Uterus (tissue), 4 donors: ENCODE results near the gene ADM. TPM values are rescaled to one million over a fixed set of nuclear protein-coding genes. Genes with fewer than 3 reads are reported as not detected.
"Not testable (repeated sequence)": the region's sequence is repeated elsewhere in the genome, so short reads cannot be mapped to it uniquely, and the experiment has no call there.

Source experiments
- DNase-seq, 2 donors: peaks; one replicate each; pipeline ENCODE4 v3.0.0-alpha.2; 2019 to 2020
- H3K27ac ChIP-seq, 2 donors: fragments of 200-600 bp; sonication (generic); 1 replicate in 1 of 2; 2 replicates in 1 of 2; pipeline ENCODE4 v1.5.1; 2016 to 2018
- H3K27me3 ChIP-seq, 2 donors: fragments of 200-600 bp; sonication (generic); one replicate each; pipeline ENCODE4 v1.5.1; 2018 to 2019; ENCODE audit warnings: control low read depth in 1 of 2
- H3K36me3 ChIP-seq, 2 donors: fragments of 200-600 bp; sonication (generic); one replicate each; pipeline ENCODE4 v1.5.1; 2019; ENCODE audit warnings: control low read depth in 1 of 2
- H3K4me1 ChIP-seq, 2 donors: fragments of 200-600 bp; sonication (generic); one replicate each; pipeline ENCODE4 v1.5.1; 2018 to 2019; ENCODE audit warnings: control low read depth in 1 of 2
- H3K4me3 ChIP-seq, 2 donors: fragments of 200-600 bp; sonication (generic); 1 replicate in 1 of 2; 2 replicates in 1 of 2; pipeline ENCODE4 v1.5.1; 2018 to 2019; ENCODE audit warnings: mild to moderate bottlenecking in 1 of 2
- H3K9me3 ChIP-seq, 2 donors: fragments of 200-600 bp; sonication (generic); one replicate each; pipeline ENCODE4 v1.5.1; 2019; ENCODE audit warnings: control low read depth in 1 of 2
- POLR2A ChIP-seq, 2 donors: fragments of 450-650 bp; IDR thresholded peaks; one replicate each; pipeline ENCODE4 v1.6.1; 2016; ENCODE audit warnings: antibody characterized with exemption in 2 of 2, mild to moderate bottlenecking in 1 of 2, moderate library complexity in 1 of 2
- intact Hi-C: fragments of 100-400 bp; cut with DNase I; formaldehyde crosslinking; loops from one replicate; pipeline ENCODE4 v1.15.1; 2023; ENCODE audit warnings: low total_unique reads
- total RNA-seq, 4 donors: library from RNA; depleted of rRNA in 3 of 4; stranded (reverse); fragments of >200 nt in 3 of 4; gene quantifications; one replicate each; pipeline versions ENCODE4 v1.1.0 to v1.2.4, GENCODE V29; 2014 to 2023
- TF ChIP-seq, protein P1 (sequence below), 4 experiments: fragments of 200-600 bp in 2 of 4; fragments of 450-650 bp in 2 of 4; sonication (generic) in 2 of 4; IDR thresholded peaks; one replicate each; pipeline ENCODE4 v1.5.1; 2016 to 2019; ENCODE audit warnings: antibody characterized with exemption in 4 of 4, mild to moderate bottlenecking in 2 of 4, moderate library complexity in 1 of 4
- donor health status: DM: yes; HTN: yes; CAD: no.

The ADM gene
- total RNA-seq, 4 donors from 2014 or later, result 27.9 to 151 (median 47.2) TPM

DNA sequence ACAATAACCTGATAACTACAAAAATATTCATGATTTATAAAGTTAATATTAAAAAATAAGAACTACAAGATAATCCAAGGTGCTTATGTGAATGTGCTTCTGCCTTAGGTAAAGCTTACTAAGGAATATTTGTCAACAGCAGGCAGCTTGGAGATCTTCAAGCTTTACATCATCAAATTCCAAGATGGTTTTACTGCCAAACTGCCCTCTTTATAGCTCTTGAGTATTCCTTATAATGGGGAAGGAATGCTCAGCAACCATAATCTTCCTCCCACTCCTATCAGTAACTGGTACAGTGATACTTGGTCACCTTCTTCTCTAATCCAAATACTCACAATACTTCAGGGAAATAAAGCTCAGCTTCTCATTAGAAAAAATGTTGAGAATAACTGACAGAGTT is 40.9 kb upstream of the ADM start:
- H3K27me3 ChIP-seq, result no peaks in the 10 kb centered on the region
- intact Hi-C loops, result no loop called here
- no peak for DNase-seq
- no peaks in the 10 kb centered on the region for H3K36me3 ChIP-seq
- no peaks in the 10 kb centered on the region for H3K9me3 ChIP-seq
- no peak overlapping the region for H3K4me3 ChIP-seq
- H3K4me1 ChIP-seq, result no peaks in the 10 kb centered on the region
- TF ChIP-seq, protein P1, sequence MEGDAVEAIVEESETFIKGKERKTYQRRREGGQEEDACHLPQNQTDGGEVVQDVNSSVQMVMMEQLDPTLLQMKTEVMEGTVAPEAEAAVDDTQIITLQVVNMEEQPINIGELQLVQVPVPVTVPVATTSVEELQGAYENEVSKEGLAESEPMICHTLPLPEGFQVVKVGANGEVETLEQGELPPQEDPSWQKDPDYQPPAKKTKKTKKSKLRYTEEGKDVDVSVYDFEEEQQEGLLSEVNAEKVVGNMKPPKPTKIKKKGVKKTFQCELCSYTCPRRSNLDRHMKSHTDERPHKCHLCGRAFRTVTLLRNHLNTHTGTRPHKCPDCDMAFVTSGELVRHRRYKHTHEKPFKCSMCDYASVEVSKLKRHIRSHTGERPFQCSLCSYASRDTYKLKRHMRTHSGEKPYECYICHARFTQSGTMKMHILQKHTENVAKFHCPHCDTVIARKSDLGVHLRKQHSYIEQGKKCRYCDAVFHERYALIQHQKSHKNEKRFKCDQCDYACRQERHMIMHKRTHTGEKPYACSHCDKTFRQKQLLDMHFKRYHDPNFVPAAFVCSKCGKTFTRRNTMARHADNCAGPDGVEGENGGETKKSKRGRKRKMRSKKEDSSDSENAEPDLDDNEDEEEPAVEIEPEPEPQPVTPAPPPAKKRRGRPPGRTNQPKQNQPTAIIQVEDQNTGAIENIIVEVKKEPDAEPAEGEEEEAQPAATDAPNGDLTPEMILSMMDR (IDR thresholded peaks at IDR 0.05), result no peak
- no peak for TF ChIP-seq POLR2A (IDR thresholded peaks at IDR 0.05)
- H3K27ac ChIP-seq, result no peak overlapping the region

GRCh38 chr11:10264716-10265115 is 40.2 kb upstream of the ADM start:
- intact Hi-C loops, H3K9me3 ChIP-seq, H3K4me1 ChIP-seq, H3K4me3 ChIP-seq, H3K27me3 ChIP-seq, H3K36me3 ChIP-seq, DNase-seq, H3K27ac ChIP-seq: not testable (repeated sequence)

- H3K4me1 ChIP-seq, result no peaks in the 10 kb centered on the region
Observed at GRCh38 chr11:10265936-10266335, 38.9 kb upstream of the ADM start.

DNA sequence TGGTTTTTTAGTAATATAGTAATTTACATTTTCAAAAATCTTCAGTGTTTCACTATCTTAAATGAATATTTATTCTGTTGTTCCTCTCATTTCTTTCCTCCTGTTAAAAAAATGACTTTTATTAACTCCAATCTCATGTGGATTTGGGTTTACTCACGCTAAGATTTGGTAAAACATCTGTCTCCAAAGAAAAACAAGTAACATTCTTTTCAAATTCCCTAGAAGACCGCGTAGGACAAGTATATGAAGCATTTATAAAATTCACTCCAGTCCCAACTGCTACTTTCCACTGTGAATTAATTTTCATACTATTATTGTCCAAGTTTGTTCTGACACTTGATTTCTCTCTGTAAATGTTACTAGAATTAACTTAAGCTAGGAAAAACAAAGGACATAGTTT is 37.1 kb upstream of the ADM start:
- H3K27ac ChIP-seq, result no peak overlapping the region
- no peak overlapping the region for H3K4me3 ChIP-seq
- intact Hi-C loops, result no loop called here
- no peaks in the 10 kb centered on the region for H3K9me3 ChIP-seq
- H3K36me3 ChIP-seq, result no peaks in the 10 kb centered on the region
- no peak for DNase-seq
- H3K4me1 ChIP-seq, result no peaks in the 10 kb centered on the region
- H3K27me3 ChIP-seq, result no peaks in the 10 kb centered on the region
- TF ChIP-seq, protein P1 (IDR thresholded peaks at IDR 0.05), result no peak
- TF ChIP-seq POLR2A (IDR thresholded peaks at IDR 0.05), result no peak

More at GRCh38 chr11:10265936-10266335, 38.9 kb upstream of the ADM start:
- no peak for DNase-seq
- Histone ChIP-seq H3K27ac (no peak overlapping the region), H3K36me3 (no peaks in the 10 kb centered on the region), H3K27me3 (no peaks in the 10 kb centered on the region), H3K9me3 (no peaks in the 10 kb centered on the region), H3K4me3 (no peak overlapping the region)
- TF ChIP-seq POLR2A (IDR thresholded peaks at IDR 0.05), result no peak
- TF ChIP-seq, protein P1 (IDR thresholded peaks at IDR 0.05), result no peak
- intact Hi-C loops, result no loop called here

DNA sequence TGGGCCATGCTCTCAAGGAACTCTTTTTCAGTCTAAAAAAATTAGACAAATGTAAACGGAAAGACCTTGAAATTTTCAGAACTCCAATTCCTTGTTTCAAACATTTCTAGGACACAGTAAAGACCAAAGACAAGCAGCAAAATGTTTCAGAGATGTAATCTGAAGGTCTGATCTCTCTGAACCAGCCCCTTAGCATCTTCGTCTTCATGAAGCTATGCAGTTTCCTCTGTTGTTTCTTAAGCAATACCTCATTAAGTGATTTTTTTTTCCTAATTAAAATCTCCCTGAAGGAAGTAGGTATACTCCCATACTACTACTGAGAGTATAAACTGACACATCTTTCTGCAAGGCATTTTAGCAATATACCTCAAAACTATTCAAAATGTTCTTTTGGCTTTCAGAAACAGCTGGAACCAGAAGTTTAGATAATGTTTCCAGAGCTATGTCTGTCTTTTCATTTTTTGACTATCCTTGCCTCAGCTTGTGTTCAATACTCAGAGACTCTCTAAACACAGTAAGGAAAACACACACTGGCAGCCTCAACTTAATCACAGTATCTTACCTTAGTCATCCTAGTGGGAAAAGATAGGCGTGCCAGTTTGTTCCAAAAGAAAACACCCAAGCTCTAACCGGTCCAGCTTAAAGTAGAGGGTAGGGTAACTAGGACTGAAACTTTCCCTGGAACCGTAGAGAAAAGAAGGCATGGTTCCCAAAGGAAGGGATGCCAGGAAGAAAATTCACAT is 36.0 kb upstream of the ADM start:
- Histone ChIP-seq H3K36me3 (no peaks in the 10 kb centered on the region), H3K27ac (no peak overlapping the region), H3K4me1 (no peaks in the 10 kb centered on the region), H3K4me3 (no peak overlapping the region), H3K9me3 (no peaks in the 10 kb centered on the region), H3K27me3 (no peaks in the 10 kb centered on the region)
- no peak for TF ChIP-seq POLR2A (IDR thresholded peaks at IDR 0.05)
- TF ChIP-seq, protein P1 (IDR thresholded peaks at IDR 0.05), result no peak
- DNase-seq, result no peak
- intact Hi-C loops, result no loop called here
